ENCODE results near the gene HUNK.

The HUNK gene

DNA sequence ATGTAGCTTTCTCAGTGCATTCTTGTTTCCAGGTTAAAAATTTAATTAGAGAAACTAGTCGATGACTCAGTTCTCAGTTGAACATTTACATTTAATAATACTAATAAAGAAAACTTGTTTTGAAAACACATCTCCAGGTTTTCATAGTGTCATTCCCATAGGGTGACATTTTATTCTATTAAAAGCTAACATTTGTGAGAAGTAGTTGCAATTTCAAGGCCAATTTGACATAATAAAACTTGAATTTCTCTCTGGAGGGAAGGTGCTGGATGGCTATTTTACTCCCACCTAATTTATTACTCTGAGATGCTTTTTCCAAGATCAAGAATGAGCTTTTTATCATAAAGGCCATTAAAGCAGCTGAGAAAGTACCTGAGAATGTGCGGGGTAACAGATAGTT, 16.6 kb downstream of the HUNK start:
- peaks cover 20% of the 10 kb centered on the region for H3K27me3 Mint-ChIP-seq

DNA sequence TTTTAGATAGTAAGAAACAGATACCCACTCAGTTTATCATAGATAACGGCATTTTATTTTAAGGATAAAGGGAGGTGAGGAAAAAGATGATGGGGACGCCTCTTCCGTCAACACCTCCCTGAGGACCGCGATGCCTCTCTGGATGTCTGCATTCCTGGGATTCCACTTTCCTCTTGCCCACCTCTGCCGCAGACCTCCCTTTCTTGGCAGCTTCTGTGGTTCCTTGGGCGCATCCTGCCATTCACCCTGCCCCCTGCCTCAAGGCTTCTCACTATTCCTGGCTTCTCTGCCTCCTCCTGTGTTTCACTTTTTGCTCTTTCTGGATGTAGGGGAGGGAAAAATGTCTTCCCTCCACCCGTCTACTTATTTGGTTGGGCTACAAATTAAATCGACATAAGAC, 19.9 kb downstream of the HUNK start:
- H3K27ac Mint-ChIP-seq (ENCODE audit: low read depth): no peak overlapping the region
- no peaks in the 10 kb centered on the region for H3K4me1 Mint-ChIP-seq
- DNase-seq (ENCODE audit: low spot score in 2 of 2): no peak
- peaks cover 20% of the 10 kb centered on the region for H3K27me3 Mint-ChIP-seq
- ATAC-seq (replicated peaks; ENCODE audit: extremely low read depth, poor library complexity, severe bottlenecking): no peak
- no peak overlapping the region for H3K4me3 Mint-ChIP-seq
- H3K9me3 Mint-ChIP-seq: no peaks in the 10 kb centered on the region
- H3K36me3 Mint-ChIP-seq (ENCODE audit: insufficient read depth): no peaks in the 10 kb centered on the region

More for the DNA sequence above, 16.6 kb downstream of the HUNK start:
- Mint-ChIP-seq H3K9me3 (no peaks in the 10 kb centered on the region), H3K4me1 (no peaks in the 10 kb centered on the region), H3K4me3 (no peak overlapping the region), H3K27ac (ENCODE audit: low read depth) (no peak overlapping the region), H3K36me3 (ENCODE audit: insufficient read depth) (peaks cover 2% of the 10 kb centered on the region)
- no peak for ATAC-seq (replicated peaks; ENCODE audit: extremely low read depth, poor library complexity, severe bottlenecking)
- no peak for DNase-seq (ENCODE audit: low spot score in 2 of 2)

DNA sequence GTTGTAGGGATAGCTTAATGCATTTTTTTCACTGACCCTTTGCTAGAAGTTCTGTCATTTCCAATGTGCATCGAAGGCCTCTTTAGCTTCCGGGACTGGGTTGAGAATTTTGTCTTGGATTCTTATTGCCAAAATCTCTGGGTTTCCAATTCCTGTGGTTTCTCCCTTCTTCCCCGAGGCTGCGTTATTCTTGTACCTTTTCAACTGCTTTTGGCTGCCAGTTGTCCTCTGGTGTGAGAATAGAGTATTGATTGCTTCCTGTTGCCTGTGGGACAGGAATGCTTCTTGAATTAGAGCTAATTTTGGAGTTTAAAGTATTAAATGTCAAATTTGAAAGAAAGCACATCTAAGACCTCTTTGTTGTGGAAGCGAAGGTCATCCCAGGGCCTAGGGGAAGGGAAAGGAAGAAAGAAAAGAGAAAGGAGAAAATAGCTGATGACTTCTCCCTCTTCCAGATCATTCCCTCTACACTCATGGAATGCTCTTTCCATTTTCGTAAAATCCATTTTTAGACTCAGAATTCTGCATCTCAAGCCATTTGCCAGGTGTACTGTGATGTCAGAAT, 21.1 kb downstream of the HUNK start:
- no peaks in the 10 kb centered on the region for H3K4me1 Mint-ChIP-seq
- no peak overlapping the region for H3K4me3 Mint-ChIP-seq

DNA sequence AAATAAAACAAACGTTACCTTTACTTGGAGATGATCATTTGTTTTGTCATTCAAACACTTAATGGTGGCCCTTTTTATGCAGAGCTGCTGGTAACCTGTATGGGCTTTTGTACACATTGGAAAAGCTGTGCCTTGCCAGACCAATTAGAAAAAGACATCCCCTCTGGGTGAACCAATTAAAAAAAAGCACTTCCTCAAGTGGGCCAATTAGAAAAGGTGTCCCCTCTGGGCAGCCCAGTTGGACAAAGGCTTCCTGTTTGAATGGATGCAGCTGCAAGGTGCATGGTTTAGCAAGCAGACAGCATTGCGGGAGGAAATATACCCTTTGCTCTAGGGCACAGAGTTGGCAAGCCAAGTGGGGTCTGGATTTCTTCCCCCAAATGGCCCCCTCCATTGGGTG, 21.6 kb downstream of the HUNK start:
- Mint-ChIP-seq H3K27ac (ENCODE audit: low read depth) (no peak overlapping the region), H3K9me3 (no peaks in the 10 kb centered on the region), H3K4me1 (no peaks in the 10 kb centered on the region), H3K36me3 (ENCODE audit: insufficient read depth) (no peaks in the 10 kb centered on the region), H3K4me3 (no peak overlapping the region), H3K27me3 (peaks cover 20% of the 10 kb centered on the region)
- DNase-seq (ENCODE audit: low spot score in 2 of 2) (no peak), ATAC-seq (replicated peaks; ENCODE audit: extremely low read depth, poor library complexity, severe bottlenecking) (no peak)

More for the DNA sequence above, 21.1 kb downstream of the HUNK start:
- H3K9me3 Mint-ChIP-seq: no peaks in the 10 kb centered on the region
- ATAC-seq (replicated peaks; ENCODE audit: extremely low read depth, poor library complexity, severe bottlenecking) (no peak), DNase-seq (ENCODE audit: low spot score in 2 of 2) (no peak)
- H3K36me3 Mint-ChIP-seq (ENCODE audit: insufficient read depth): no peaks in the 10 kb centered on the region
- H3K27me3 Mint-ChIP-seq: peaks cover 20% of the 10 kb centered on the region
- H3K27ac Mint-ChIP-seq (ENCODE audit: low read depth): no peak overlapping the region

DNA sequence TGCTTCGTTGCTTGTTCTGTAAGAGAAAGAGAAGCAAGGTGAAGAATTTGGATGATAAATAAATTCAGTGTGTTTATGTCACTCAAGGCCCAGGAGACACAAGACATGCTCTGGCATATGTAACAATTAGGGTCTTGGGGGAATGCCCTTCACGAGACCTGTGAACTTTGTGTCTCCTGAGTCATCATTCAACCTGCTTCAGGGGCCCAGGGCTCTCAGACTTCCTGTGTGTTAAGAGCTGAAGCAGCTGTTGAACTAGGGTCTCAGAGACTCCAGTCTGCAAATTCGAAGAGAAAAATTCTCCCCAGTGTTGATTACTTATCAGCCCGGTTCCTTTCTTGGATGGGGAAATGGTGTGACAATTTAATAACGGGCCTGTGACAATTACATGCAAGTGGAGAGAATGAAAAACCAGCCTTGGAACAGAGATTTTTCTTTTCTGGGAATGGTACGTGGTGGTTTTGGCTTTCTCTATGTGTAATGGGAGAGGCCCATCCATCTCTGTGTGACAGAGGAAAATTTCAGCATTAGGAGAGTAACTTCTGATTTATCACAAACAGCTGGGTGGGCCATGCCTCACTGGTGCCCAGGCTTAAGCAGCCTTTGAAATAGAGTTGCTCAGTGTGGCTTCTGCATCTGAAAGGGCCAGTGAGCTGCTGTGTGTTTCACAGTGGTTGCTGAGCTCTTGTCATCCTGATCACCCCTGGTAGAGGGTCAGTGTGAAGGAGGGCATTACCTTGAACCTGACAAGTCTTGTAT, 22.4 kb downstream of the HUNK start:
- Mint-ChIP-seq H3K27ac (ENCODE audit: low read depth) (no peak overlapping the region), H3K4me3 (no peak overlapping the region), H3K9me3 (no peaks in the 10 kb centered on the region), H3K27me3 (peaks cover 27% of the 10 kb centered on the region), H3K36me3 (ENCODE audit: insufficient read depth) (no peaks in the 10 kb centered on the region), H3K4me1 (no peaks in the 10 kb centered on the region)
- DNase-seq (ENCODE audit: low spot score in 2 of 2) (no peak), ATAC-seq (replicated peaks; ENCODE audit: extremely low read depth, poor library complexity, severe bottlenecking) (no peak)

DNA sequence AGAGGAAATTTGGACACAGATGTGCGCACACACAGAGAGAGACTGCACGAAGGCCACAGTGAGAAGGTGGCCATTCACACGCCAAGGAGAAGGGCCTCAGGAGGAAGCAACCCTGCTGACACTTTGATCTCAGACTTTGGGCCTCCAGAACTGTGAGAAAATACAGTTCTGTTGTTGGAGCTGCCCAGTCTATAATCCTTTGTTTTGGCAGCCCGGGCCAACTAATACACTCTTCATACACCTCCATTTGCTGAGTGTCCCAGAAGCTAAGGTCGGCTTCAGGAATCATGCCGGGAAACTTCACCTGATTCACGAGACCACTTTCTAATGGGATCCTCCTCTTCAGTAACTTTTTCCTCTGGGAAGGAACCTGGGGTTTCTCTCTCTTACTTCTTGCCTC, 23.2 kb downstream of the HUNK start:
- Mint-ChIP-seq H3K4me3 (no peak overlapping the region), H3K4me1 (no peaks in the 10 kb centered on the region), H3K36me3 (ENCODE audit: insufficient read depth) (no peaks in the 10 kb centered on the region), H3K27me3 (peaks cover 35% of the 10 kb centered on the region), H3K27ac (ENCODE audit: low read depth) (no peak overlapping the region), H3K9me3 (no peaks in the 10 kb centered on the region)
- DNase-seq (ENCODE audit: low spot score in 2 of 2): no peak
- ATAC-seq (replicated peaks; ENCODE audit: extremely low read depth, poor library complexity, severe bottlenecking): no peak

DNA sequence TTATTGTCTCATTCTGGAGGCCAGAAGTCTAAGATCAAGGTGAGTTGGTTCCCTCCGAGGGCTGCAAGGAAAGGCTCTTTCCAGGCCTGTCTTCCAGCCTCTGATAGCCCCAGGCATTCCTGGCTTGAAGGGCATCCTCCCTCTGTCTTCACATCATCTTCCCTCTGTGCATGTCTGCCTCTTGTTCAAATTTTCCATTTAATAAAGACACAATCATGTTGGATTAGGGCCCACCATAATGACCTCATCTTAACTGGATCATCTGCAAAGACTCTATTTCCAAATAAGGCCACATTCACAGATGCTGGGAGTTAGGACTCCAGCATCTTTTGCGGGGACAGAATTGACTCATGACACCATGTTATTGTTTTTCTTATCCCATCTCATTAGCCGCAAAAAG, 24.5 kb downstream of the HUNK start:
- no peak overlapping the region for H3K4me3 Mint-ChIP-seq
- ATAC-seq (replicated peaks; ENCODE audit: extremely low read depth, poor library complexity, severe bottlenecking) (no peak), DNase-seq (ENCODE audit: low spot score in 2 of 2) (no peak)
- no peak overlapping the region for H3K27ac Mint-ChIP-seq (ENCODE audit: low read depth)
- no peaks in the 10 kb centered on the region for H3K36me3 Mint-ChIP-seq (ENCODE audit: insufficient read depth)
- peaks cover 39% of the 10 kb centered on the region for H3K27me3 Mint-ChIP-seq
- no peaks in the 10 kb centered on the region for H3K9me3 Mint-ChIP-seq
- no peaks in the 10 kb centered on the region for H3K4me1 Mint-ChIP-seq

DNA sequence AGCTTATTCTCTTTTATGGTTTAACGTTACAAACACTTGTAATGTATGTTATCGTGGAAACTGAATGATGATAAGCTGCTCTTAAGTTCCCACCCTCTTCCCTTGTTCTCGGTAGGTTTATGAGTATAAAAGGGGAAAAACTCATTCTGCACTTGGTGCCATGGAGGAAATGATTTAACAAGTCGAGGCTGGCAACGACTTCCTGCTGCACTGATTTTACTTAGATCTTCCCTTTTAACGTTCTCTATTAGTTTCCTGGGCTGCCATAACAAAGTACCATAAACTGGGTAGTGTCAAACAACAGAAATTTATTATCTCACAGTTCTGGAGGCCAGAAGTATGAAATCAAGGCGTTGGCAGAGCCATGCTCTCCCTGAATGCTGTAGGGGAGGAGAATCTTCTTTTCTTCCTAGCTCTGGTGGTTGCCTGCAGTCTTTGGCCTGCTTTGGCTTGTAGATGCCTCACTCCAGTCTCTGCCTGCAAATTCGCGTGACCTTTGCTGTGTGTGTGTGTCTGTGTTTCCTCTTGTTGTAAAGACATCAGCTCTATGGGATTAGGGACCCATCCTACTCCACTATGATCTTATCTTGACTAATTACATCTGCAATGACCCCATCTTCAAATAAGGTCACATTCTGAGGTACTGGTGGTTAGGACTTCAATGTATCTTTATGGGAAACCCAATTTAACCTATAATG, 26.3 kb downstream of the HUNK start:
- no peak overlapping the region for H3K4me3 Mint-ChIP-seq
- H3K27ac Mint-ChIP-seq (ENCODE audit: low read depth): no peak overlapping the region

DNA sequence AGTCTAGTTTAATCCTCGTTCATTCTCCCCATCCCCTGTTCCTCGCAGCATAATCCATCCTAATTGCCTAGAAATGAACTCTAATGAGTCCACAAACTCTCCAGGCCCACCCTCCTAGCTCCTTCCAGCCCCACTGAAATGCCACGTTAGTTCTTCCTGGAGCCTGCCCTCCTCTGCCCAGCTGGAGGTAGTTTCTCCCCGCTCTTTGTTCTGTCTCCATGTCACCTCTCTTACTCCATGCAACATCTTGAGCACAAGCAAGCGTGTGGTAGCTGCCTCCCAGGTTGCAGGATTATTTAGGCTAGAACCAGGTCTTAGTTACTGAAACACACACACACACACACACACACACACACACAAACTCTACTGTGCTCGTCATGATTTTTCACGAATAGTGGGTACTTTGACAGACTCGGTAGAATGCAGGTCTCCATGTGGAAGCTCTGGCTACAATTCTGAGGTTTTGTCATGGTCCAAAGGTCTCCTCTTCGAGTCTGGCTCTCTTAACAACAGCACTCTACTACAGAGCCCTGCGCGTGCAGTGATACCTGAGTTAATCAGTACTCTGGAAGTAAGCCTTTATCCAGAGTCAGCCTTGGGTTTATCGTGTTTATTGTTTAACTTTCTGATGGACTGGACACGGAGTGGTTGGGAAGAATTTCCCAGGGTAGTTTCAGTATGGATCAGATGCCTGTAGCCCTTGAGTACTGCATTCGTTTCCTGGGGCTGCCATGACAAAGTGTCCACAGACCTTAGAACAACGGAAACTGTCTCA, 27.5 kb downstream of the HUNK start:
- H3K27ac Mint-ChIP-seq (ENCODE audit: low read depth): no peak overlapping the region
- no peak overlapping the region for H3K4me3 Mint-ChIP-seq
- H3K36me3 Mint-ChIP-seq (ENCODE audit: insufficient read depth): no peaks in the 10 kb centered on the region
- DNase-seq (ENCODE audit: low spot score in 2 of 2): no peak
- no peaks in the 10 kb centered on the region for H3K4me1 Mint-ChIP-seq
- H3K27me3 Mint-ChIP-seq: peaks cover 38% of the 10 kb centered on the region
- no peaks in the 10 kb centered on the region for H3K9me3 Mint-ChIP-seq
- ATAC-seq (replicated peaks; ENCODE audit: extremely low read depth, poor library complexity, severe bottlenecking): no peak

More for the DNA sequence above, 26.3 kb downstream of the HUNK start:
- Mint-ChIP-seq H3K4me1 (no peaks in the 10 kb centered on the region), H3K36me3 (ENCODE audit: insufficient read depth) (no peaks in the 10 kb centered on the region), H3K9me3 (no peaks in the 10 kb centered on the region), H3K27me3 (peaks cover 28% of the 10 kb centered on the region)
- DNase-seq (ENCODE audit: low spot score in 2 of 2) (no peak), ATAC-seq (replicated peaks; ENCODE audit: extremely low read depth, poor library complexity, severe bottlenecking) (no peak)

DNA sequence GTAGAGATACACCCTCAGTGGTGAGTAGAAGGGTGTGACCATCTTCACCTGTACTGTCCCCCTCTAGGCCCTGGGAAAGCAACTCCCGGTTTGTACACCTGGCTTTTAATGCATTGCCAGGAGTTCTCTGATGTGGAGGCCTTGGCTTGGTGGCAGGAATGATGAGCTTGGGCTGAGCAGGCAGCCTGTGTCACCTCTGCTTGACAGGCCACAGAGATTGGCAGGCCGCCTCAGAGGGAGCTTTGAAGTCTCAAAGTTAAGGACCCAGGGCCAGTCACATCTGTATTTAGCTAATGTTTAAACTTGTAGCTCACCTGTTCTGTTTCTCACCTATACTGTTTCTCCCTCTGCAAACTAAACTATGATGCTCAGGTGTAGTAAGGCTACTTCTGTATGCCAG, 28.5 kb downstream of the HUNK start:
- DNase-seq (ENCODE audit: low spot score in 2 of 2): no peak
- H3K9me3 Mint-ChIP-seq: no peaks in the 10 kb centered on the region
- no peak for ATAC-seq (replicated peaks; ENCODE audit: extremely low read depth, poor library complexity, severe bottlenecking)
- H3K4me1 Mint-ChIP-seq: no peaks in the 10 kb centered on the region
- no peak overlapping the region for H3K27ac Mint-ChIP-seq (ENCODE audit: low read depth)
- H3K4me3 Mint-ChIP-seq: no peak overlapping the region
- peaks cover 48% of the 10 kb centered on the region for H3K27me3 Mint-ChIP-seq
- no peaks in the 10 kb centered on the region for H3K36me3 Mint-ChIP-seq (ENCODE audit: insufficient read depth)

DNA sequence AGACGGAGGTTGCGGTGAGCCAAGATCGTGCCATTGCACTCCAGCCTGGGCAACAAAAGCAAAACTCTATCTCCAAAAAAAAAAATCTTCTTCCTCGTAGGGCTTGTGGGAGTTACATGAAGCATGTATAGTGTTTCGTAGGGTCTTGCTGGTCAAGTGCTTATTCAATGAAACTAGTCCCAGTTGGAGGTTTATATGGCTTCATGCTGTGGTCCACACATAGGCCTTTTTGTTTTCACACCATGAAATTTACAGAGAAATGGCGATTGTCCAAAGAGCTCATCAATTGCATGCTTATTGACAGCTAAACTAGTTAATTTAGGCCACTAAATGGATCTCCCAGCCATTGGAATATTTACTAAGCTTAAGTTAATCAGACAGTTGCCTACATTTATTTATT, 29.6 kb downstream of the HUNK start:
- DNase-seq (ENCODE audit: low spot score in 2 of 2) (no peak), ATAC-seq (replicated peaks; ENCODE audit: extremely low read depth, poor library complexity, severe bottlenecking) (no peak)
- Mint-ChIP-seq H3K4me3 (no peak overlapping the region), H3K27ac (ENCODE audit: low read depth) (no peak overlapping the region), H3K36me3 (ENCODE audit: insufficient read depth) (no peaks in the 10 kb centered on the region), H3K4me1 (no peaks in the 10 kb centered on the region), H3K27me3 (peaks cover 58% of the 10 kb centered on the region), H3K9me3 (no peaks in the 10 kb centered on the region)

DNA sequence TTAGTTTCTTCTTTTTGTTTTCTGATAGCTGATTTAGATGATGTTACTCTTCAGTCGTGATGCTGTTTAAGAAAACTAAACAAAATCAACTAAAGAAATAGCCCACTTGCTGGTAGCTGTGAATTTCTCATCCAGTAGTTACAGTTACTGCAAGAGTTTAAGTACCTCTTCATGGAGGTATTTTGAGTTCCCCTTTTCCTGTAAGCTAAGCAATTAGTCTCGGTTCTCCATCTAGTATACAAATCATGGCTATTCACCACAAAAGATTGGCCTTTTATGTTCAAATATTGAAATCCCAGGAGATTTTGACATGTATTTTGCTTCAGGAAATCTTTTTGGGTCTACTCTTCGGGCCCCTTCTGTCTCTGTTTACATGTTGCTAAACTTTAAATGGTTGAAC, 31.1 kb downstream of the HUNK start:
- no peak overlapping the region for H3K27ac Mint-ChIP-seq (ENCODE audit: low read depth)
- DNase-seq (ENCODE audit: low spot score in 2 of 2): no peak
- no peak for ATAC-seq (replicated peaks; ENCODE audit: extremely low read depth, poor library complexity, severe bottlenecking)
- H3K36me3 Mint-ChIP-seq (ENCODE audit: insufficient read depth): no peaks in the 10 kb centered on the region
- H3K4me3 Mint-ChIP-seq: no peak overlapping the region
- H3K27me3 Mint-ChIP-seq: peaks cover 73% of the 10 kb centered on the region
- no peaks in the 10 kb centered on the region for H3K4me1 Mint-ChIP-seq
- H3K9me3 Mint-ChIP-seq: no peaks in the 10 kb centered on the region
